BE2C (cell line): ENCODE data around the gene SMIM44.

ENCODE experiments used
- DNase-seq: peaks from one replicate; pipeline ENCODE4 v3.0.0-alpha.2; 2020
- H3K27me3 ChIP-seq: fragments of 250-450 bp; sonication (Bioruptor Pico); 2 replicates; pipeline ENCODE4 v1.5.1; 2020; ENCODE audit warnings: mild to moderate bottlenecking
- H3K36me3 ChIP-seq: fragments of 250-450 bp; sonication (Bioruptor Pico); 2 replicates; pipeline ENCODE4 v1.5.1; 2020; ENCODE audit warnings: mild to moderate bottlenecking
- H3K4me1 ChIP-seq: fragments of 250-450 bp; sonication (Bioruptor Pico); 2 replicates; pipeline ENCODE4 v1.5.1; 2020
- H3K4me3 ChIP-seq: 2 replicates; pipeline ENCODE4 v1.5.1; 2011; ENCODE audit warnings: low read depth, low read length
- H3K9me3 ChIP-seq: fragments of 250-450 bp; sonication (Bioruptor Pico); 2 replicates; pipeline ENCODE4 v1.5.1; 2020
- TF ChIP-seq, protein P1 (sequence below): IDR thresholded peaks from 2 replicates; pipeline ENCODE4 v1.5.1; 2012; ENCODE audit warnings: mild to moderate bottlenecking, low read depth, low read length

Gene SMIM44

DNA sequence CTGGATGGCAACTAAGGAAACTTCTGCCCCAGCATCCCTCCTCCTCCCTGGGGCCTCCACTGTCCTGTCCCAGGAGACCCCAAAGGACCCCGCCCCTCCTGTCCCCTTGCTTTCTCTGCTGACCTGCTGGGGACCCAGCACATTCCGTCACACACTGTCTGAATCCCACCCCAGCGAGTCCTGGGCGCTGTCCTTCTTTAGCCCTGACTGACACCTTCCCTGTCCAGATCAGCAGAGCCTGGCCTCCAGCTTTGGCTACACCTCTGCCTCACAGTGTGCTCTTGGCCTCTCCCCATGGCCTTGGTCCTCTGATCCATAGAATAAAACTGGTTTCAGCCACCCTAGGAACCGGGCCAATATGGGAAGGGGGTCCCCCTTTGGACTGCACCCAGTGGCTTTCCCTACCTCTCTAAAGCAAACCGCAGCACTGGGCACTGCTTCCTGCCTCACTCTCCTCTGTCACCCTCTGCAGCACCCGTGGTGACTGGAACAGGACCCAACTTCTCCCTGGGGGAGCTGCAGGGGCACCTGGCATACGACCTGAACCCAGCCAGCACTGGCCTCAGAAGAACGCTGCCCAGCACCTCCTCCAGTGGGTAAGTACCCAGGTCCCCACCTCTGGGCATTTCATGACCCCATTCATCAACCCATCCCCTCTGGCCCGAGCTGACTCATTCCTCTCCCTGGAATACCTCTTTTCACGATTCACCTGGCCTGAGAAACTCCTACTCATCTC is 49.3 kb downstream of the SMIM44 start:
- no peaks in the 10 kb centered on the region for H3K9me3 ChIP-seq
- peaks cover 20% of the 10 kb centered on the region for H3K36me3 ChIP-seq
- DNase-seq, result no peak
- 0 out of 2 replicates have a peak, but pooled peaks cover 2% of the 10 kb centered on the region for H3K4me1 ChIP-seq
- H3K27me3 ChIP-seq, result no peaks in the 10 kb centered on the region
- no peak overlapping the region for H3K4me3 ChIP-seq
- TF ChIP-seq, protein P1, sequence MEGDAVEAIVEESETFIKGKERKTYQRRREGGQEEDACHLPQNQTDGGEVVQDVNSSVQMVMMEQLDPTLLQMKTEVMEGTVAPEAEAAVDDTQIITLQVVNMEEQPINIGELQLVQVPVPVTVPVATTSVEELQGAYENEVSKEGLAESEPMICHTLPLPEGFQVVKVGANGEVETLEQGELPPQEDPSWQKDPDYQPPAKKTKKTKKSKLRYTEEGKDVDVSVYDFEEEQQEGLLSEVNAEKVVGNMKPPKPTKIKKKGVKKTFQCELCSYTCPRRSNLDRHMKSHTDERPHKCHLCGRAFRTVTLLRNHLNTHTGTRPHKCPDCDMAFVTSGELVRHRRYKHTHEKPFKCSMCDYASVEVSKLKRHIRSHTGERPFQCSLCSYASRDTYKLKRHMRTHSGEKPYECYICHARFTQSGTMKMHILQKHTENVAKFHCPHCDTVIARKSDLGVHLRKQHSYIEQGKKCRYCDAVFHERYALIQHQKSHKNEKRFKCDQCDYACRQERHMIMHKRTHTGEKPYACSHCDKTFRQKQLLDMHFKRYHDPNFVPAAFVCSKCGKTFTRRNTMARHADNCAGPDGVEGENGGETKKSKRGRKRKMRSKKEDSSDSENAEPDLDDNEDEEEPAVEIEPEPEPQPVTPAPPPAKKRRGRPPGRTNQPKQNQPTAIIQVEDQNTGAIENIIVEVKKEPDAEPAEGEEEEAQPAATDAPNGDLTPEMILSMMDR, result no peak

DNA sequence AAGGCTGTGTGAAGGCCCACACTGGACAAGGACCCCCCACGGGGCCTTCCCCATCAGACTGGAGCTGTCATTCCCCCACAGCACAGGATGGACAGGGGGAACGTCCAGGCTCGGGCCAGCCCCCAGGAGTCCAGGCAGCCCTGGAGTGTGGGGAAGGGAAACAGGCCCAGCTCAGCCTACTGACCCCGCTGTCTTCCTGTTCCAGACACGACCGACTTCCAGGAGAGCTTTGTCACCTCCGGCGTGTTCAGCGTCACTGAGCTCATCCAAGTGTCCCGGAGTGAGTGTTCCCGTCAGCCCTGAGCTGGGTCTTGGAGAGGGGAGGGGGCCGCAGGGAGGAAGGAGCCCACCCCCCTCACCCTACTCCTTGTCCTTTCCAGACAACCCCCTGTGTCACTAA is 49.9 kb downstream of the SMIM44 start:
- H3K4me1 ChIP-seq, result 0 out of 2 replicates have a peak, but pooled peaks cover 2% of the 10 kb centered on the region
- no peak overlapping the region for H3K4me3 ChIP-seq
- H3K9me3 ChIP-seq, result no peaks in the 10 kb centered on the region
- TF ChIP-seq, protein P1, result no peak
- peaks cover 20% of the 10 kb centered on the region for H3K36me3 ChIP-seq
- H3K27me3 ChIP-seq, result no peaks in the 10 kb centered on the region
- DNase-seq, result no peak
